OCI-LY1 (cell line): ENCODE results near the gene NFYC.

Source experiments
- EZH2 ChIP-seq: fragments of 200-600 bp; sonication (generic), shearing (Covaris generic); IDR thresholded peaks from 2 replicates; pipeline ENCODE4 v1.8.0; 2017; ENCODE audit warnings: borderline replicate concordance, mixed run types, mild to moderate bottlenecking, antibody characterized with exemption, low read length, moderate library complexity, mixed read lengths
- TF ChIP-seq, protein P1 (sequence below): fragments of 200-600 bp; sonication (generic), shearing (Covaris generic); IDR thresholded peaks from 2 replicates; pipeline ENCODE4 v1.5.1; 2017; ENCODE audit warnings: mild to moderate bottlenecking, antibody characterized with exemption, low read length, moderate library complexity, mixed read lengths

GRCh38 chr1:40743860-40744259, 52.4 kb downstream of the NFYC start:
- TF ChIP-seq, protein P1, sequence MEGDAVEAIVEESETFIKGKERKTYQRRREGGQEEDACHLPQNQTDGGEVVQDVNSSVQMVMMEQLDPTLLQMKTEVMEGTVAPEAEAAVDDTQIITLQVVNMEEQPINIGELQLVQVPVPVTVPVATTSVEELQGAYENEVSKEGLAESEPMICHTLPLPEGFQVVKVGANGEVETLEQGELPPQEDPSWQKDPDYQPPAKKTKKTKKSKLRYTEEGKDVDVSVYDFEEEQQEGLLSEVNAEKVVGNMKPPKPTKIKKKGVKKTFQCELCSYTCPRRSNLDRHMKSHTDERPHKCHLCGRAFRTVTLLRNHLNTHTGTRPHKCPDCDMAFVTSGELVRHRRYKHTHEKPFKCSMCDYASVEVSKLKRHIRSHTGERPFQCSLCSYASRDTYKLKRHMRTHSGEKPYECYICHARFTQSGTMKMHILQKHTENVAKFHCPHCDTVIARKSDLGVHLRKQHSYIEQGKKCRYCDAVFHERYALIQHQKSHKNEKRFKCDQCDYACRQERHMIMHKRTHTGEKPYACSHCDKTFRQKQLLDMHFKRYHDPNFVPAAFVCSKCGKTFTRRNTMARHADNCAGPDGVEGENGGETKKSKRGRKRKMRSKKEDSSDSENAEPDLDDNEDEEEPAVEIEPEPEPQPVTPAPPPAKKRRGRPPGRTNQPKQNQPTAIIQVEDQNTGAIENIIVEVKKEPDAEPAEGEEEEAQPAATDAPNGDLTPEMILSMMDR, result no peak
- TF ChIP-seq EZH2, result no peak
